Measurements from ENCODE around the gene GPR151.
"Not testable (repeated sequence)": the region's sequence is repeated elsewhere in the genome, so short reads cannot be mapped to it uniquely, and the experiment has no call there.

GPR151 gene

GRCh38 chr5:146516151-146516475 is at the start of gene GPR151:
GPR151 (minus strand) TSS chr5:146516190; CDS start chr5:146516113, 77 bp downstream.
- no peaks in the 10 kb centered on the region for H3K4me1 ChIP-seq (ENCODE audit: insufficient read depth, low read length)
- no peak within 1 kb of the TSS for H3K9ac ChIP-seq (ENCODE audit: low read depth, low read length)
- H3K27ac ChIP-seq (ENCODE audit: low read length): no peak within 1 kb of the TSS
- H3K9me3 ChIP-seq (ENCODE audit: insufficient read depth, low read depth, low read length): no peaks in the 10 kb centered on the region
- H3K36me3 ChIP-seq (ENCODE audit: insufficient read depth, low read depth, low read length): peaks cover 20% of the 10 kb centered on the region
- H3K4me3 ChIP-seq (ENCODE audit: low read length): no peak within 1 kb of the TSS
- H3K27me3 ChIP-seq (ENCODE audit: insufficient read depth, low read length): no peaks in the 10 kb centered on the region

- Histone ChIP-seq H3K9ac (ENCODE audit: low read depth, low read length) (no peak overlapping the region), H3K27ac (ENCODE audit: low read length) (no peak overlapping the region), H3K9me3 (ENCODE audit: insufficient read depth, low read depth, low read length) (no peaks in the 10 kb centered on the region), H3K36me3 (ENCODE audit: insufficient read depth, low read depth, low read length) (no peaks in the 10 kb centered on the region), H3K4me3 (ENCODE audit: low read length) (no peak overlapping the region), H3K4me1 (ENCODE audit: insufficient read depth, low read length) (peaks cover 21% of the 10 kb centered on the region), H3K27me3 (ENCODE audit: insufficient read depth, low read length) (no peaks in the 10 kb centered on the region)
These were observed 48.2 kb upstream of the GPR151 start for GRCh38 chr5:146564007-146564762.

- no peaks in the 10 kb centered on the region for H3K36me3 ChIP-seq (ENCODE audit: insufficient read depth, low read depth, low read length)
- H3K27ac ChIP-seq (ENCODE audit: low read length): no peak overlapping the region
- H3K9me3 ChIP-seq (ENCODE audit: insufficient read depth, low read depth, low read length): no peaks in the 10 kb centered on the region
- H3K27me3 ChIP-seq (ENCODE audit: insufficient read depth, low read length): no peaks in the 10 kb centered on the region
- peaks cover 21% of the 10 kb centered on the region for H3K4me1 ChIP-seq (ENCODE audit: insufficient read depth, low read length)
- H3K9ac ChIP-seq (ENCODE audit: low read depth, low read length): no peak overlapping the region
- H3K4me3 ChIP-seq (ENCODE audit: low read length): no peak overlapping the region
These were observed 46.5 kb upstream of the GPR151 start for GRCh38 chr5:146562461-146562860.

GRCh38 chr5:146561711-146562110 is 45.7 kb upstream of the GPR151 start:
- Histone ChIP-seq H3K27ac (ENCODE audit: low read length) (no peak overlapping the region), H3K27me3 (ENCODE audit: insufficient read depth, low read length) (no peaks in the 10 kb centered on the region), H3K9me3 (ENCODE audit: insufficient read depth, low read depth, low read length) (peaks cover 4% of the 10 kb centered on the region; the same call in 1 of the 2 replicates), H3K4me3 (ENCODE audit: low read length) (no peak overlapping the region), H3K4me1 (ENCODE audit: insufficient read depth, low read length) (peaks cover 21% of the 10 kb centered on the region), H3K36me3 (ENCODE audit: insufficient read depth, low read depth, low read length) (no peaks in the 10 kb centered on the region), H3K9ac (ENCODE audit: low read depth, low read length) (no peak overlapping the region)

- Histone ChIP-seq H3K4me1 (ENCODE audit: insufficient read depth, low read length) (peaks cover 21% of the 10 kb centered on the region), H3K4me3 (ENCODE audit: low read length) (no peak overlapping the region), H3K27me3 (ENCODE audit: insufficient read depth, low read length) (no peaks in the 10 kb centered on the region), H3K9me3 (ENCODE audit: insufficient read depth, low read depth, low read length) (peaks cover 8% of the 10 kb centered on the region; the same call in 1 of the 2 replicates), H3K9ac (ENCODE audit: low read depth, low read length) (no peak overlapping the region), H3K36me3 (ENCODE audit: insufficient read depth, low read depth, low read length) (no peaks in the 10 kb centered on the region), H3K27ac (ENCODE audit: low read length) (no peak overlapping the region)
These were observed 44.3 kb upstream of the GPR151 start for GRCh38 chr5:146560205-146560812.

- H3K4me1 ChIP-seq (ENCODE audit: insufficient read depth, low read length); H3K27ac ChIP-seq (ENCODE audit: low read length); H3K27me3 ChIP-seq (ENCODE audit: insufficient read depth, low read length); H3K36me3 ChIP-seq (ENCODE audit: insufficient read depth, low read depth, low read length); H3K9ac ChIP-seq (ENCODE audit: low read depth, low read length); H3K9me3 ChIP-seq (ENCODE audit: insufficient read depth, low read depth, low read length); H3K4me3 ChIP-seq (ENCODE audit: low read length): not testable (repeated sequence)
These were observed 40.9 kb upstream of the GPR151 start for GRCh38 chr5:146556884-146557283.

GRCh38 chr5:146553446-146553845 is 37.5 kb upstream of the GPR151 start:
- Histone ChIP-seq H3K4me1 (ENCODE audit: insufficient read depth, low read length) (no peaks in the 10 kb centered on the region), H3K27ac (ENCODE audit: low read length) (no peak overlapping the region), H3K4me3 (ENCODE audit: low read length) (no peak overlapping the region), H3K27me3 (ENCODE audit: insufficient read depth, low read length) (no peaks in the 10 kb centered on the region), H3K36me3 (ENCODE audit: insufficient read depth, low read depth, low read length) (no peaks in the 10 kb centered on the region), H3K9me3 (ENCODE audit: insufficient read depth, low read depth, low read length) (peaks cover 8% of the 10 kb centered on the region; the same call in 1 of the 2 replicates), H3K9ac (ENCODE audit: low read depth, low read length) (no peak overlapping the region)

- Histone ChIP-seq H3K4me1 (ENCODE audit: insufficient read depth, low read length) (no peaks in the 10 kb centered on the region), H3K36me3 (ENCODE audit: insufficient read depth, low read depth, low read length) (no peaks in the 10 kb centered on the region)
These were observed 33.6 kb upstream of the GPR151 start for GRCh38 chr5:146549615-146550014.

GRCh38 chr5:146548781-146549449 is 32.9 kb upstream of the GPR151 start:
- H3K9ac ChIP-seq (ENCODE audit: low read depth, low read length): no peak overlapping the region
- H3K4me3 ChIP-seq (ENCODE audit: low read length): no peak overlapping the region
- H3K27ac ChIP-seq (ENCODE audit: low read length): no peak overlapping the region
- no peaks in the 10 kb centered on the region for H3K9me3 ChIP-seq (ENCODE audit: insufficient read depth, low read depth, low read length)
- H3K4me1 ChIP-seq (ENCODE audit: insufficient read depth, low read length): no peaks in the 10 kb centered on the region
- no peaks in the 10 kb centered on the region for H3K27me3 ChIP-seq (ENCODE audit: insufficient read depth, low read length)
- H3K36me3 ChIP-seq (ENCODE audit: insufficient read depth, low read depth, low read length): no peaks in the 10 kb centered on the region

More at GRCh38 chr5:146549615-146550014, 33.6 kb upstream of the GPR151 start:
- no peak overlapping the region for H3K27ac ChIP-seq (ENCODE audit: low read length)
- no peaks in the 10 kb centered on the region for H3K9me3 ChIP-seq (ENCODE audit: insufficient read depth, low read depth, low read length)
- H3K27me3 ChIP-seq (ENCODE audit: insufficient read depth, low read length): no peaks in the 10 kb centered on the region
- H3K9ac ChIP-seq (ENCODE audit: low read depth, low read length): no peak overlapping the region
- no peak overlapping the region for H3K4me3 ChIP-seq (ENCODE audit: low read length)

GRCh38 chr5:146544232-146544631 is 28.2 kb upstream of the GPR151 start:
- Histone ChIP-seq H3K27ac (ENCODE audit: low read length) (no peak overlapping the region), H3K9ac (ENCODE audit: low read depth, low read length) (no peak overlapping the region)

GRCh38 chr5:146541958-146542849 is 26.2 kb upstream of the GPR151 start:
- Histone ChIP-seq H3K4me1 (ENCODE audit: insufficient read depth, low read length) (peaks cover 4% of the 10 kb centered on the region; the same call in 1 of the 2 replicates), H3K4me3 (ENCODE audit: low read length) (no peak overlapping the region), H3K36me3 (ENCODE audit: insufficient read depth, low read depth, low read length) (no peaks in the 10 kb centered on the region), H3K9me3 (ENCODE audit: insufficient read depth, low read depth, low read length) (no peaks in the 10 kb centered on the region), H3K27me3 (ENCODE audit: insufficient read depth, low read length) (no peaks in the 10 kb centered on the region), H3K9ac (ENCODE audit: low read depth, low read length) (no peak overlapping the region), H3K27ac (ENCODE audit: low read length) (no peak overlapping the region)

More at GRCh38 chr5:146544232-146544631, 28.2 kb upstream of the GPR151 start:
- Histone ChIP-seq H3K4me3 (ENCODE audit: low read length) (no peak overlapping the region), H3K27me3 (ENCODE audit: insufficient read depth, low read length) (no peaks in the 10 kb centered on the region), H3K9me3 (ENCODE audit: insufficient read depth, low read depth, low read length) (no peaks in the 10 kb centered on the region), H3K36me3 (ENCODE audit: insufficient read depth, low read depth, low read length) (no peaks in the 10 kb centered on the region), H3K4me1 (ENCODE audit: insufficient read depth, low read length) (peaks cover 4% of the 10 kb centered on the region; the same call in 1 of the 2 replicates)
